Measurements from ENCODE around the gene CSNK1A1. TPM values are rescaled to one million over a fixed set of nuclear protein-coding genes. Genes with fewer than 3 reads are reported as not detected.
"Not testable (repeated sequence)": the region's sequence is repeated elsewhere in the genome, so short reads cannot be mapped to it uniquely, and the experiment has no call there.

The CSNK1A1 gene
- total RNA-seq, 2 donors from 2014 or later: 198 to 214 TPM

DNA sequence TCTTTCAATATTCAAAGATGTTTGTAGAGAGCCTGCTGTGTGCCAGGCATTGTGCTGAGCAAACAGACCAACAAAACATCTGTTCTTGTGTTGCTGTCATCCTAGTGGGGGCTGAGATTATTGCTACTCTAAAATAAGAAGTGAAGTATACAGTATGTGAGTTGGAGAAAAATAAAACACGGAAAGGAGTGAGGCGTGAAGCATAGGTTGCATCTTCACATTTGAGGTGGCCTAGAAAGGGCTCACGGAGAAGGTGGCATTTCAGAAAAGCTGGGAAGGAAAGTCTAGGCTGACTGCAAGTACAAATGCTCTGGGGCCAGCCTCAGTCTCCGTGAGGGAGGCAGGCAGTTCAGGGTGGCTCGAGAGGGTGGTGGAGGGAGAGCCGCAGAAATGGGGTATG, 80.3 kb downstream of the CSNK1A1 start:
- Histone ChIP-seq H3K4me3 (ENCODE audit: low read length) (no peak overlapping the region), H3K36me3 (ENCODE audit: control insufficient read depth, insufficient read depth, low read length) (no peaks in the 10 kb centered on the region), H3K9ac (ENCODE audit: extremely low read depth, low read length, poor library complexity, severe bottlenecking) (no peak overlapping the region), H3K4me1 (ENCODE audit: control insufficient read depth, insufficient read depth, low read length) (no peaks in the 10 kb centered on the region), H3K27ac (ENCODE audit: low read depth, low read length) (no peak overlapping the region), H3K9me3 (ENCODE audit: control insufficient read depth, low read length) (no peaks in the 10 kb centered on the region), H3K27me3 (ENCODE audit: control insufficient read depth, insufficient read depth, low read length, poor library complexity, severe bottlenecking) (no peaks in the 10 kb centered on the region)
- Mint-ChIP-seq H3K4me1 (peaks cover 6% of the 10 kb centered on the region), H3K9me3 (no peaks in the 10 kb centered on the region), H3K27me3 (ENCODE audit: insufficient read depth) (no peaks in the 10 kb centered on the region), H3K27ac (no peak overlapping the region), H3K4me3 (no peak overlapping the region), H3K36me3 (ENCODE audit: low read depth) (no peaks in the 10 kb centered on the region)
- no peak for DNase-seq
- TF ChIP-seq, protein P1, sequence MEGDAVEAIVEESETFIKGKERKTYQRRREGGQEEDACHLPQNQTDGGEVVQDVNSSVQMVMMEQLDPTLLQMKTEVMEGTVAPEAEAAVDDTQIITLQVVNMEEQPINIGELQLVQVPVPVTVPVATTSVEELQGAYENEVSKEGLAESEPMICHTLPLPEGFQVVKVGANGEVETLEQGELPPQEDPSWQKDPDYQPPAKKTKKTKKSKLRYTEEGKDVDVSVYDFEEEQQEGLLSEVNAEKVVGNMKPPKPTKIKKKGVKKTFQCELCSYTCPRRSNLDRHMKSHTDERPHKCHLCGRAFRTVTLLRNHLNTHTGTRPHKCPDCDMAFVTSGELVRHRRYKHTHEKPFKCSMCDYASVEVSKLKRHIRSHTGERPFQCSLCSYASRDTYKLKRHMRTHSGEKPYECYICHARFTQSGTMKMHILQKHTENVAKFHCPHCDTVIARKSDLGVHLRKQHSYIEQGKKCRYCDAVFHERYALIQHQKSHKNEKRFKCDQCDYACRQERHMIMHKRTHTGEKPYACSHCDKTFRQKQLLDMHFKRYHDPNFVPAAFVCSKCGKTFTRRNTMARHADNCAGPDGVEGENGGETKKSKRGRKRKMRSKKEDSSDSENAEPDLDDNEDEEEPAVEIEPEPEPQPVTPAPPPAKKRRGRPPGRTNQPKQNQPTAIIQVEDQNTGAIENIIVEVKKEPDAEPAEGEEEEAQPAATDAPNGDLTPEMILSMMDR (conservative IDR thresholded peaks at IDR 0.05): peak; percentile 33
- WGBS, 2 experiments (ENCODE audit: insufficient coverage in 1 of 2, insufficient read length in 1 of 2): 93 to 96% methylated on average over 6 of the region's 6 CpGs

DNA sequence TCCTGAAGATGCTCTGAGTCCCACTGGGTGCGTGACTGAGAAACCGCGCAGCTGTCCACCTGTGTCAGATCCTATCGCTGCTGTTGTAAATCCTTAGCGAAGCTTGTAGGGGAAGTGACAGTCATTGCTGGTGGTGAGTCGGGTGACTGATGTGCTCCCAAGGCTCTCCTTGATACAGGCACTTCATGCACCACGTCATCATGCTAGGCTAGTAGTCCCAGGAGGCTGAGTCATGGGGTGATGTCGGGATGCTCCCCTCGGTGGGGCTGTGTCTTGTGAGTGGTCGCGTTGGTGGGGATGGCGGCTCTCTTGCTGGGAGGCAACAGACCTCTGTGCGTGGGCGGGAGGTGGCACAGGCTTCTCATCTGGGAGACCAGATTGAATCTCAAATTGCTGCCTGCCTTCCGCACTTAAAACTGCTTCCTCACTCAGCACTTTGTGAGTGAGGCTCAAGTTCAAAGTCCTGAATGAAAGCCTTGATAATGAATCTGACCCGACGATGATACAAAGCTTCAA, 84.7 kb downstream of the CSNK1A1 start:
- no peak for DNase-seq
- 81 to 83% methylated on average over 14 to 17 of the region's 17 CpGs for WGBS, 2 experiments (ENCODE audit: insufficient coverage in 1 of 2, insufficient read length in 1 of 2)
- no peak overlapping the region for H3K27ac ChIP-seq (ENCODE audit: low read depth, low read length)

DNA sequence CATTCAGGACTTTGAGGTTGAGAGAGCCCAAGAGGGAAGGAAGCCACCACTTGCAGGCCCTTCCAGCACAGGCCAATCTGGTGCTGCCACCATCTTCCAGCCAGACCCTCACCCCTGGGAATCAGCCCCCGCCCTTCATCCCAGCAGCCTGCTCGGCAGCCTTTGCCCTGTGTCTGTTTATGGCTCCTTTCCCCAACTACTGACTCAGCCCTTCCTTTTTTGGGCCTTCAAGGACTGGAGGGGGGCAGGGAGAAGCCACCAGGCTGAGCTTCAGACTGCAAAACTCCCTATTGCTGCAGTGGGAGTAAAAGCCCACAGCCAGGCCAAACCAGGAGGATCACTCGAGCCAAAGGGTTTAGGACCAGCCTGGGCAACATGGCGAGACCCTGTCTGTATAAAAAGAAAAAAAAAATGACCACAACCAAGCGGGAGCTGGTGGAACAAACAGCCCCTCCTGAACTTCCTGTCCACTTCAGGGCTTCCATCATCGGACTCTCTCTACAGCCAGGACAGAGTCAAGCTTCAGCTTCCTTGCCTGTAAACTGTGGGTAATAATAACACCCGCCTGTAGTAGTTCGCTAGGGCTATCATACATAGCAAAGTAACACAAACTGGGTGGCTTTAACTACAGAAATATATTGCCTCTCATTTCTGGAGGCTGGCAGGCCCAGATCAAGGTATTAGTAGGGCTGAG, 86.3 kb downstream of the CSNK1A1 start:
- no peaks in the 10 kb centered on the region for H3K36me3 Mint-ChIP-seq (ENCODE audit: low read depth)
- H3K27ac Mint-ChIP-seq: no peak overlapping the region

More for the DNA sequence above, 84.7 kb downstream of the CSNK1A1 start:
- Histone ChIP-seq H3K9ac (ENCODE audit: extremely low read depth, low read length, poor library complexity, severe bottlenecking) (no peak overlapping the region), H3K36me3 (ENCODE audit: control insufficient read depth, insufficient read depth, low read length) (no peaks in the 10 kb centered on the region), H3K27me3 (ENCODE audit: control insufficient read depth, insufficient read depth, low read length, poor library complexity, severe bottlenecking) (no peaks in the 10 kb centered on the region), H3K4me3 (ENCODE audit: low read length) (no peak overlapping the region), H3K4me1 (ENCODE audit: control insufficient read depth, insufficient read depth, low read length) (no peaks in the 10 kb centered on the region), H3K9me3 (ENCODE audit: control insufficient read depth, low read length) (no peaks in the 10 kb centered on the region)
- no peak overlapping the region for H3K27ac Mint-ChIP-seq
- TF ChIP-seq, protein P1 (conservative IDR thresholded peaks at IDR 0.05): no peak
- H3K36me3 Mint-ChIP-seq (ENCODE audit: low read depth): no peaks in the 10 kb centered on the region
- no peaks in the 10 kb centered on the region for H3K27me3 Mint-ChIP-seq (ENCODE audit: insufficient read depth)
- no peak overlapping the region for H3K4me3 Mint-ChIP-seq
- H3K9me3 Mint-ChIP-seq: no peaks in the 10 kb centered on the region
- H3K4me1 Mint-ChIP-seq: no peaks in the 10 kb centered on the region

DNA sequence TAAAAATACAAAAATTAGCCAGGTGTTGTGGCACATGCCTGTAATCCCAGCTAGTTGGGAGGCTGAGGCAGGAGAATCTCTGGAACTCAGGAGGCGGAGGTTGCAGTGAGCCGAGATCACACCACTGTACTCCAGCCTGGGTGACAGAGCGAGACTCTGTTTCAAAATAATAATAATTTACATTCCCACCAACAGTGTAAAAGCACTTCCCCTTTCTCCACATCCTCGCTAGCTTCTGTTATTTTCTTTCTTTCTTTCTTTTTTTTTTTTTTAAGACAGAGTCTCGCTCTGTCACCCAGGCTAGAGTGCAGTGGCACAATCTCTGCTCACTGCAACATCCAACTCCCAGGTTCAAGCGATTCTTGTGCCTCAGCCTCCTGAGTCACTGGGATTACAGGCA, 89.3 kb downstream of the CSNK1A1 start:
- not testable (repeated sequence) for H3K4me3 Mint-ChIP-seq; H3K4me1 ChIP-seq (ENCODE audit: control insufficient read depth, insufficient read depth, low read length); H3K9ac ChIP-seq (ENCODE audit: extremely low read depth, low read length, poor library complexity, severe bottlenecking); DNase-seq; H3K9me3 ChIP-seq (ENCODE audit: control insufficient read depth, low read length); H3K27me3 Mint-ChIP-seq (ENCODE audit: insufficient read depth); H3K36me3 Mint-ChIP-seq (ENCODE audit: low read depth); H3K36me3 ChIP-seq (ENCODE audit: control insufficient read depth, insufficient read depth, low read length); H3K4me1 Mint-ChIP-seq; H3K9me3 Mint-ChIP-seq; H3K27ac ChIP-seq (ENCODE audit: low read depth, low read length); H3K27me3 ChIP-seq (ENCODE audit: control insufficient read depth, insufficient read depth, low read length, poor library complexity, severe bottlenecking); H3K27ac Mint-ChIP-seq; H3K4me3 ChIP-seq (ENCODE audit: low read length)
- WGBS, 2 experiments (ENCODE audit: insufficient coverage in 1 of 2, insufficient read length in 1 of 2): 87 to 92% methylated on average over 5 to 6 of the region's 6 CpGs

More for the DNA sequence above, 86.3 kb downstream of the CSNK1A1 start:
- Mint-ChIP-seq H3K4me3 (no peak overlapping the region), H3K27me3 (ENCODE audit: insufficient read depth) (no peaks in the 10 kb centered on the region), H3K9me3 (no peaks in the 10 kb centered on the region), H3K4me1 (no peaks in the 10 kb centered on the region)
- H3K27me3 ChIP-seq (ENCODE audit: control insufficient read depth, insufficient read depth, low read length, poor library complexity, severe bottlenecking): no peaks in the 10 kb centered on the region
- H3K4me3 ChIP-seq (ENCODE audit: low read length): no peak overlapping the region
- H3K9ac ChIP-seq (ENCODE audit: extremely low read depth, low read length, poor library complexity, severe bottlenecking): no peak overlapping the region
- H3K9me3 ChIP-seq (ENCODE audit: control insufficient read depth, low read length): no peaks in the 10 kb centered on the region
- no peak for DNase-seq
- no peak overlapping the region for H3K27ac ChIP-seq (ENCODE audit: low read depth, low read length)
- H3K4me1 ChIP-seq (ENCODE audit: control insufficient read depth, insufficient read depth, low read length): no peaks in the 10 kb centered on the region
- WGBS, 2 experiments (ENCODE audit: insufficient coverage in 1 of 2, insufficient read length in 1 of 2): 95 to 97% methylated on average over 5 to 8 of the region's 8 CpGs
- no peaks in the 10 kb centered on the region for H3K36me3 ChIP-seq (ENCODE audit: control insufficient read depth, insufficient read depth, low read length)
- TF ChIP-seq, protein P1 (conservative IDR thresholded peaks at IDR 0.05): no peak
